ELR (cell line): ENCODE measurements around the gene IGFBP5.

Experiments
- DNase-seq: peaks from one replicate; pipeline ENCODE4 v3.0.0-alpha.2; 2015; ENCODE audit warnings: low read depth

Gene IGFBP5

GRCh38 chr2:216643986-216644659 lies 51.2 kb downstream of the IGFBP5 start:
- DNase-seq, result no peak

GRCh38 chr2:216637472-216637871 lies 57.9 kb downstream of the IGFBP5 start:
- no peak for DNase-seq

GRCh38 chr2:216636551-216637450 lies 58.5 kb downstream of the IGFBP5 start:
- peak; percentile 72 for DNase-seq

GRCh38 chr2:216635701-216636550 lies 59.4 kb downstream of the IGFBP5 start:
- no peak for DNase-seq

GRCh38 chr2:216635171-216635570 lies 60.2 kb downstream of the IGFBP5 start:
- no peak for DNase-seq

GRCh38 chr2:216634370-216635148 lies 60.8 kb downstream of the IGFBP5 start:
- DNase-seq, result no peak

- peak; percentile 22 for DNase-seq
These were observed 61.6 kb downstream of the IGFBP5 start for GRCh38 chr2:216633616-216634369.

- DNase-seq, result peak; percentile 31
These were observed 62.3 kb downstream of the IGFBP5 start, which contains the start of gene IGFBP2 for GRCh38 chr2:216632952-216633615. IGFBP2 (plus strand) TSS chr2:216633420; CDS start chr2:216633524, 104 bp downstream.

- DNase-seq, result no peak
These were observed 62.9 kb downstream of the IGFBP5 start for GRCh38 chr2:216632346-216632951.

GRCh38 chr2:216629784-216630183 lies 65.6 kb downstream of the IGFBP5 start:
- no peak for DNase-seq

- no peak for DNase-seq
These were observed 68.5 kb downstream of the IGFBP5 start for GRCh38 chr2:216626875-216627245.

GRCh38 chr2:216626168-216626874 lies 69.0 kb downstream of the IGFBP5 start:
- DNase-seq, result no peak

- DNase-seq, result no peak
These were observed 71.1 kb downstream of the IGFBP5 start for GRCh38 chr2:216624251-216624650.

GRCh38 chr2:216622526-216622925 lies 72.8 kb downstream of the IGFBP5 start:
- DNase-seq, result no peak
